H1 (cell line): ENCODE measurements around the gene KCNK3.

Experiments
- ATF3 ChIP-seq: IDR thresholded peaks from 2 replicates; pipeline ENCODE4 v1.6.1; 2011; ENCODE audit warnings: low read depth, mild to moderate bottlenecking, low read length; ENCODE audit not compliant: insufficient read depth
- CREB1 ChIP-seq: IDR thresholded peaks from 2 replicates; pipeline ENCODE4 v1.6.1; 2012; ENCODE audit warnings: inconsistent platforms
- CTCF ChIP-seq, 3 experiments: IDR thresholded peaks; 1 replicate in 2 of 3; 2 replicates in 1 of 3; pipeline versions ENCODE4 v1.5.1 to v1.6.1; 2011; ENCODE audit warnings: low read length in 3 of 3, mild to moderate bottlenecking in 3 of 3, inconsistent platforms in 2 of 3, low read depth in 1 of 3, moderate library complexity in 1 of 3; ENCODE audit not compliant: insufficient read depth in 1 of 3; ENCODE audit errors: control extremely low read depth in 1 of 3
- EGR1 ChIP-seq: IDR thresholded peaks from 2 replicates; pipeline ENCODE4 v1.6.1; 2011; ENCODE audit warnings: low read depth, low read length, borderline replicate concordance
- EP300 ChIP-seq, 2 experiments: IDR thresholded peaks; 1 replicate in 1 of 2; 2 replicates in 1 of 2; pipeline ENCODE4 v1.6.1; 2011 to 2012; ENCODE audit warnings: low read depth in 2 of 2, low read length in 2 of 2, mild to moderate bottlenecking in 2 of 2, borderline replicate concordance in 1 of 2, inconsistent platforms in 1 of 2, moderate library complexity in 1 of 2
- EZH2 ChIP-seq: fragments of 200-600 bp; sonication (generic); IDR thresholded peaks from 2 replicates; pipeline ENCODE4 v1.7.1; 2012; ENCODE audit warnings: low read depth, mild to moderate bottlenecking, moderate library complexity, low read length, inconsistent platforms; ENCODE audit not compliant: severe bottlenecking
- POLR2A ChIP-seq, 2 experiments: IDR thresholded peaks; 1 replicate in 1 of 2; 2 replicates in 1 of 2; pipeline ENCODE4 v1.6.1; 2011; ENCODE audit warnings: low read depth in 2 of 2, low read length in 2 of 2, mild to moderate bottlenecking in 2 of 2; ENCODE audit errors: control extremely low read depth in 1 of 2
- POLR2AphosphoS5 ChIP-seq: IDR thresholded peaks from 2 replicates; pipeline ENCODE4 v1.6.1; 2011; ENCODE audit warnings: low read depth, low read length
- SP1 ChIP-seq: IDR thresholded peaks from 2 replicates; pipeline ENCODE4 v1.6.1; 2011; ENCODE audit warnings: low read depth, low read length
- SRF ChIP-seq: IDR thresholded peaks from 2 replicates; pipeline ENCODE4 v1.6.1; 2011; ENCODE audit warnings: mild to moderate bottlenecking, low read depth, low read length, moderate library complexity
- ZNF274 ChIP-seq: IDR thresholded peaks from 2 replicates; pipeline ENCODE4 v1.7.0; 2012; ENCODE audit warnings: low read length, borderline replicate concordance; ENCODE audit errors: extremely low read depth

DNA sequence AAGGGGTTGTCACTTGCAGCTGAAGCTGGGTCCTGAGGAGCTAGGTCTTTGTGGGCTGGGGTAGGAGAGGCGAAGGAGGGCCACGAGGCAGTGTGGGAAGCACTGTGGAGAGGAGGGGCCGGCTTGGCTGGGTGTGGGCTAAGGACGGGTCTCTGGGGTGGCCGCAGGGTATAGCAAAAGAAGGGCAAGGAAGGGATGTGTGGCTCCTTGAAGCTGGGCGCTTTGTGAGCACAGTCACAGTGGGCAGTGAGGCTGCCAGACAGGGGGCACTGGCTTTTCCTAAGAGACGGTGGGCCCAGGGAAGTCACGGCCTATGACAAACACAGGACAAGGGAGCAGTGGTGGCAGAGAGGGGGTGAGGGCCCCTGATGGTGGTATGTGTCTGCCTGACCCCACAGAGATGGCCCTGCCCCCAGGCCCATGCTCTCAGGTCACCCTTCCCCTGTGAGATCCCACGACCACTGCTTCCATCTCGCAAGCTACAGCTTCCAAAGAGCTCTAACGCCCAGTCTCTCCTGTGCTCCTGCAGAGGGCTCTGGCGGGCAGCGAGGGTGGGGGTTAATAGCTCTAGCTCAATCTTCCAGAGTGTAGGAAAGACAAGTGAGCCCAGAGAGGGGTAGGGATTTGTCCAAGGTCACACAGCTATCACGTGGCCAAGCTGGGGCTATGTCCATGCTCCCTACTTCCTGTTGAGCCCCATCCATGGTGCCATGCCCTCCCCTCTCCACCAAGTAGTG lies 32.4 kb downstream of the KCNK3 start:
- TF ChIP-seq CTCF (IDR thresholded peaks at IDR 0.05; ENCODE audit: control extremely low read depth in 1 of 3, insufficient read depth in 1 of 3, low read depth in 1 of 3, low read length in 3 of 3): no peak
- no peak for TF ChIP-seq ATF3
- TF ChIP-seq POLR2A (IDR thresholded peaks at IDR 0.05; ENCODE audit: control extremely low read depth in 1 of 2, low read depth in 2 of 2, low read length in 2 of 2): no peak
- TF ChIP-seq CREB1: no peak
- TF ChIP-seq EGR1: no peak
- TF ChIP-seq EZH2: no peak
- no peak for TF ChIP-seq ZNF274
- no peak for TF ChIP-seq SP1
- TF ChIP-seq EP300 (IDR thresholded peaks at IDR 0.05; ENCODE audit: borderline replicate concordance in 1 of 2, low read depth in 2 of 2, low read length in 2 of 2): no peak
- no peak for TF ChIP-seq POLR2AphosphoS5
- no peak for TF ChIP-seq SRF
